Measurements from ENCODE around the gene ZNF69.
"Not testable (repeated sequence)": the region's sequence is repeated elsewhere in the genome, so short reads cannot be mapped to it uniquely, and the experiment has no call there.

The ZNF69 gene

DNA sequence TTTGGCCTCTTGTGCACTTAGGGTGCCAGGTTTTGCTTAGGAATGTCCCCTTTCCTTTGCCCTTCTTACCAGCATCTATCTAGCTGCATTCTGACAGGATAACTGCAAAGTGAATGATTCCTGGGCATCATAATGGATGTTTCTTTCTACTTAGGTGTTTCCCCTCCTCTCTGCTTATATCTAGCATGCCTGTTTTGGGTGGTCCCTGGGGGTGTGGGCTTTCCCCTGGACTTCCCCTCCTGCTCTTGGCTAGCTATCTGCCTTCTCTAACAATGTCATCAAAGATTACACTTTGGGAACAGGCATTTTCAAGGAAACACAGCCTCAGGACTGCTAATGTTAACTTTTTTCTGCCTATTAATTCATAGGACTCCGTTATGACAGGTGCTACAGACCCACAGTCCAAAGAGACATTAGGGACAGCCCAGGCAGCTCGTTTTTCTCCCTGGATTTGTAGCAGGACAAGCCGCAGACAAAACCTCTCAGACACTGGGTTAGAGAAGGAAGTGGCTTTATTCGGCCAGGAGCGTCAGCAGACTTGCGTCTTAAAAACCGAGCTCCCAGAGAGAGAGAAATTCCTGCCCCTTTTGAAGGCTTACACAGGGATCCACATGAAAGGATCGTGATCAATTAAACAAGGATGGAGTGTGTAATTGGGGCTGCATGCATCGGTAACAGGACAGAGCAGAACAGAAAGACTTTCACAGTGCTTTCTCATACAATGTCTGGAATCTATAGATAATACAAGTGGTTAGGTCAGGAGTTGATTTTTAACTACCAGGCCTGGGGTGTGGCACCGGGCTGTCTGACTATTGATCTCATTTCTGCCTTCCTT, 54.6 kb downstream of the ZNF69 start:
- TF ChIP-seq CTCF (conservative IDR thresholded peaks at IDR 0.05), result no peak
- H3K27ac ChIP-seq, result no peak overlapping the region

- TF ChIP-seq CTCF (conservative IDR thresholded peaks at IDR 0.05), result no peak
These were observed 55.2 kb downstream of the ZNF69 start for GRCh38 chr19:11942843-11943108.

DNA sequence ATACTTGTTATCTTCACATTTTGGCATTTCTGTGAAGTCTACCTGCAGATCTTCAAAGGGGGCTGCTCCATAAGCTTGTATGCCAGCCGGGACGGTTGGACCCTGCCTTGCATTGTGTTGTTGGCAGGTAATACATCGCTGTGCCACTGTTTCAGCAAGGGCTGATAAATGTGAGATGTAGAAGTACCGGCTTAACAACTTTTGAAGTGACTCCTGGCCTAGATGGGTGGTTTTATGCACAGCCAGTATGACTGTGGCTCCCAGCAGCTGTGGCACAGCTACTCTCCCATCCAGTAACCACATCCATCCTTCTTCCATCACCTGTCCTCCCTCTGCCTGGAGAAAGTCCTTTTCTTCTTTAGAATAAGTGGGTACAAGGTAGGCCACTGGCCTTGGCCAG, 57.1 kb downstream of the ZNF69 start:
- no peak for TF ChIP-seq CTCF (conservative IDR thresholded peaks at IDR 0.05)
- no peak overlapping the region for H3K27ac ChIP-seq

More at GRCh38 chr19:11942843-11943108, 55.2 kb downstream of the ZNF69 start:
- H3K27ac ChIP-seq, result no peak overlapping the region

GRCh38 chr19:11948646-11949045, 61.1 kb downstream of the ZNF69 start:
- no peak for TF ChIP-seq CTCF (conservative IDR thresholded peaks at IDR 0.05)
- no peak overlapping the region for H3K27ac ChIP-seq

- no peak overlapping the region for H3K27ac ChIP-seq
These were observed 61.6 kb downstream of the ZNF69 start for GRCh38 chr19:11949201-11949600.

DNA sequence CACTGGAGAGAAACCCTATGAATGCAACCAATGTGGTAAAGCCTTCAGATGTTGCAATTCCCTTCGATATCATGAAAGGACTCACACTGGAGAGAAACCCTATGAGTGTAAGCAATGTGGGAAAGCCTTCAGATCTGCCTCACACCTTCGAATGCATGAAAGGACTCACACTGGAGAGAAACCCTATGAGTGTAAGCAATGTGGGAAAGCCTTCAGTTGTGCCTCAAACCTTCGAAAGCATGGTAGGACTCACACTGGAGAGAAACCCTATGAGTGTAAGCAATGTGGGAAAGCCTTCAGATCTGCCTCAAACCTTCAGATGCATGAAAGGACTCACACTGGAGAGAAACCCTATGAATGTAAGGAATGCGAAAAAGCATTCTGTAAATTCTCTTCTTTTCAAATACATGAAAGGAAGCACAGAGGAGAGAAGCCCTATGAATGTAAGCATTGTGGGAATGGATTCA, 62.1 kb downstream of the ZNF69 start:
- H3K27ac ChIP-seq, result not testable (repeated sequence)

More at GRCh38 chr19:11949201-11949600, 61.6 kb downstream of the ZNF69 start:
- no peak for TF ChIP-seq CTCF (conservative IDR thresholded peaks at IDR 0.05)

GRCh38 chr19:11950312-11950711, 62.7 kb downstream of the ZNF69 start:
- no peak for TF ChIP-seq CTCF (conservative IDR thresholded peaks at IDR 0.05)

More at GRCh38 chr19:11950312-11950711, 62.7 kb downstream of the ZNF69 start:
- no peak overlapping the region for H3K27ac ChIP-seq

All from VCaP (cell line).